KMS-11 (cell line): ENCODE measurements around the gene MYO1G.

Source experiments
- H2AFZ ChIP-seq: fragments of 200-600 bp; sonication (generic); 2 replicates; pipeline ENCODE4 v1.6.1; 2016; ENCODE audit warnings: antibody characterized with exemption, mixed run types, low read depth
- H3K27ac ChIP-seq: fragments of 200-600 bp; sonication (generic); 2 replicates; pipeline ENCODE4 v1.6.1; 2016; ENCODE audit warnings: mild to moderate bottlenecking, mixed run types
- H3K27me3 ChIP-seq: fragments of 200-600 bp; sonication (generic); 2 replicates; pipeline ENCODE4 v1.6.1; 2017; ENCODE audit warnings: mild to moderate bottlenecking, low read depth, mixed run types, moderate library complexity; ENCODE audit not compliant: insufficient read depth
- H3K36me3 ChIP-seq: fragments of 200-600 bp; sonication (generic); 2 replicates; pipeline ENCODE4 v1.6.1; 2017; ENCODE audit warnings: mild to moderate bottlenecking, mixed run types; ENCODE audit not compliant: insufficient read depth
- H3K4me1 ChIP-seq: fragments of 200-600 bp; sonication (generic); 2 replicates; pipeline ENCODE4 v1.6.1; 2016; ENCODE audit warnings: mild to moderate bottlenecking, low read depth, mixed run types; ENCODE audit not compliant: poor library complexity, severe bottlenecking
- H3K4me2 ChIP-seq: fragments of 200-600 bp; sonication (generic); 2 replicates; pipeline ENCODE4 v1.7.0; 2016; ENCODE audit warnings: mild to moderate bottlenecking, mixed run types
- H3K4me3 ChIP-seq: fragments of 200-600 bp; sonication (generic); IDR thresholded peaks from 2 replicates; pipeline ENCODE4 v1.6.1; 2017; ENCODE audit warnings: low read depth, low read length, mixed read lengths; ENCODE audit not compliant: insufficient read depth
- H3K79me2 ChIP-seq: fragments of 200-600 bp; sonication (generic); 2 replicates; pipeline ENCODE4 v1.6.1; 2016; ENCODE audit warnings: low read depth, mixed run types; ENCODE audit not compliant: insufficient read depth
- H3K9ac ChIP-seq: fragments of 200-600 bp; sonication (generic); 2 replicates; pipeline ENCODE4 v1.6.1; 2016; ENCODE audit warnings: mild to moderate bottlenecking, mixed run types
- H4K20me1 ChIP-seq: fragments of 200-600 bp; sonication (generic); 2 replicates; pipeline ENCODE4 v1.6.1; 2016; ENCODE audit warnings: mild to moderate bottlenecking, mixed run types; ENCODE audit not compliant: insufficient read depth
- TF ChIP-seq, protein P1 (sequence below): fragments of 200-600 bp; sonication (generic); conservative IDR thresholded peaks from 2 replicates; pipeline ENCODE4 v1.6.1; 2017; ENCODE audit warnings: low read depth, mild to moderate bottlenecking, antibody characterized with exemption, low read length, moderate library complexity, mixed read lengths

The MYO1G gene

DNA sequence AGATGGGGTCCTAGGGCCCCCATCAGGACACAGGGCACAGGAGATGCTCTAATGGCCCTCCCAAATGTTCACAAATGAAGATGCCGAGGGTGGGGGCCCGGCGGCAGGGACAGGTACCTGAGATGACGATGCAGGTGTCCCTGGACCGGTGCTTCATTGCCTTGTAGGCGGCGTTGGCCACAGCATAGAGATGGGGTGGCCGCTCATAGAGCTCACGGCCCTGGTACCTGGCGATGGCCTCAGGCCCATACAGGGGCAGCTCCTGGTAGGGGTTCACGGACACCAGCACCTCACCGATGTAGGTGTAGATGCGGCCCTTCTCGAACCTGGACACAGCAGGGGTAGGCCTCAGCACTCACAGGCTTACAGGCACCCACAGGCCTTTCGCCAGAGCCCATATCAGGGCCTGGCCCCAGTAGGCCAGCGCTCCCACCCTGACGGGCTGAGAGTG is 2.0 kb downstream of the MYO1G start:
- H3K4me3 ChIP-seq, result no peak overlapping the region
- H4K20me1 ChIP-seq, result no peaks in the 10 kb centered on the region
- no peak overlapping the region for H3K4me2 ChIP-seq
- no peaks in the 10 kb centered on the region for H3K36me3 ChIP-seq
- no peaks in the 10 kb centered on the region for H3K27me3 ChIP-seq
- no peak overlapping the region for H3K9ac ChIP-seq
- H2AFZ ChIP-seq, result no peak overlapping the region
- H3K27ac ChIP-seq, result no peak overlapping the region
- no peaks in the 10 kb centered on the region for H3K79me2 ChIP-seq
- peaks cover 25% of the 10 kb centered on the region for H3K4me1 ChIP-seq
- TF ChIP-seq, protein P1, sequence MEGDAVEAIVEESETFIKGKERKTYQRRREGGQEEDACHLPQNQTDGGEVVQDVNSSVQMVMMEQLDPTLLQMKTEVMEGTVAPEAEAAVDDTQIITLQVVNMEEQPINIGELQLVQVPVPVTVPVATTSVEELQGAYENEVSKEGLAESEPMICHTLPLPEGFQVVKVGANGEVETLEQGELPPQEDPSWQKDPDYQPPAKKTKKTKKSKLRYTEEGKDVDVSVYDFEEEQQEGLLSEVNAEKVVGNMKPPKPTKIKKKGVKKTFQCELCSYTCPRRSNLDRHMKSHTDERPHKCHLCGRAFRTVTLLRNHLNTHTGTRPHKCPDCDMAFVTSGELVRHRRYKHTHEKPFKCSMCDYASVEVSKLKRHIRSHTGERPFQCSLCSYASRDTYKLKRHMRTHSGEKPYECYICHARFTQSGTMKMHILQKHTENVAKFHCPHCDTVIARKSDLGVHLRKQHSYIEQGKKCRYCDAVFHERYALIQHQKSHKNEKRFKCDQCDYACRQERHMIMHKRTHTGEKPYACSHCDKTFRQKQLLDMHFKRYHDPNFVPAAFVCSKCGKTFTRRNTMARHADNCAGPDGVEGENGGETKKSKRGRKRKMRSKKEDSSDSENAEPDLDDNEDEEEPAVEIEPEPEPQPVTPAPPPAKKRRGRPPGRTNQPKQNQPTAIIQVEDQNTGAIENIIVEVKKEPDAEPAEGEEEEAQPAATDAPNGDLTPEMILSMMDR, result no peak

DNA sequence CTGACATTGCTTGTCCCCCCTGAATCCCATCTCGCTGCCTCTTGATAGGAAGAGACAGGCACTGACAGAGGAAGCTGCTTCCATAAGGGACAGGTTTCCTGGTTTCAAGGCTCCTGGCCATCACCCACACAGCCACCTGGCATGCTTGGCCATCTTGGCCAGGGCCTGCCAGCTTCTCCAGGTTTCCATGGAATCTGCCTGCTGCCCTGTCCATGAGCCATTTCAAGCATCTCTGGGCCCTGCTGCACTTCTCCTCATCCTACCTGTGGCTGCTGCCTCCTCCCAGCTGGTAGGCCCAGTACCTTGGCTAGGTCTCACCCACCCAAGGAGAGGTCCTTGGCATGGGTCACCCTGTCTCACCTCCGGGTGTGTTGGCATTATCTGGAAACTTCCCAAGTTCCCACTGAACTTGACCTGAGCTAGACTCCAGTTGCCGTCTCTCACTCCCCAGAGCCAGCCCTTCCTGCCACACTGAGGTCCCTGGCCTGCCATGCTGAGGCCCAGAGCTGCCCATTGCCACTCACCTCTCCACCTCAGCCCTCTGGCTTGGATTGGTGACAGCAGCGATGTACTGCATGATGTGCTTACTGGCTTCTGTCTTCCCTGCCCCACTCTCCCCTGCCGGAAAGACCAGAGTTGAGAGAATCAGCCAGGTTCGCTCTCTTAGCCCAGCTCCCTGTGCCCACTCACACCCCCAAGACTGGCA is 2.6 kb downstream of the MYO1G start:
- no peaks in the 10 kb centered on the region for H3K36me3 ChIP-seq
- H3K4me1 ChIP-seq, result peaks cover 19% of the 10 kb centered on the region
- H3K9ac ChIP-seq, result no peak overlapping the region
- no peak overlapping the region for H2AFZ ChIP-seq
- H4K20me1 ChIP-seq, result no peaks in the 10 kb centered on the region
- no peak overlapping the region for H3K4me2 ChIP-seq
- H3K27me3 ChIP-seq, result no peaks in the 10 kb centered on the region
- TF ChIP-seq, protein P1, result no peak
- no peaks in the 10 kb centered on the region for H3K79me2 ChIP-seq
- no peak overlapping the region for H3K4me3 ChIP-seq
- H3K27ac ChIP-seq, result no peak overlapping the region

DNA sequence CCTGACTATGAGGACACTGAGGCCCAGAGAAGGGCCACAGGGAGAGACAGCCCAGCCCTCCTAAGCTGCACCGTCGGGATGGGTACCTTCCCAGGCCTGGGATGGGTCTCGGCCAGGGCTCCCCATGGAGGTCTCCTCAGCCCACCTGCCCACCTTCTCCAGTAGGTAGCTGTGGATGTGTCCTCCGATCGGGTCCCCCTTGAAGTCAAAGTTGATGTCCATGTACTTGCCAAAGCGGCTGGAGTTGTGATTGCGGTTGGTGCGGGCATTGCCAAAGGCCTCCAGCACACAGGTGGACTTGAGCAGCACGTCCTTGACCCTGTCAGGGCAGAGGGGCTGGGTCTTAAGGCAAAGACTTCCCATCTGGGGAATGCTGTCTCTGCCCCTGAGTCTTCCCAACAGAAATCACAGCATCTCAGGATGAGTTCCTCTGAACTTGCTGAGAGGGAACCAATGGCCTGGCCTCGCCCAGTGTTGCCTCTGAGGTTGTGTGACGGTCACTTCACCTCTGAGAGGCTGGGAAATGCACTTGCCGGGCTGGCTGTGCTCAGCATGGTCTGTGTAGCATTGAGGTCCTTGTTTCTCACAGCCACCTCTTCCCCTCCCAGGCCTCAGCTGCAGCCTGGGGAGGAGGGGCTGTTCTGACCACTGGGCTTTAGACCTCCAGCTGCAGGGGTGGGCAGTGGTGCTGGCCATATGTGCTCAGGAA is 3.3 kb downstream of the MYO1G start:
- Histone ChIP-seq H3K79me2 (no peaks in the 10 kb centered on the region), H4K20me1 (no peaks in the 10 kb centered on the region), H3K4me1 (peaks cover 12% of the 10 kb centered on the region), H3K4me3 (no peak overlapping the region), H2AFZ (no peak overlapping the region), H3K27me3 (no peaks in the 10 kb centered on the region), H3K27ac (no peak overlapping the region), H3K9ac (no peak overlapping the region), H3K36me3 (no peaks in the 10 kb centered on the region), H3K4me2 (no peak overlapping the region)
- TF ChIP-seq, protein P1, result no peak

DNA sequence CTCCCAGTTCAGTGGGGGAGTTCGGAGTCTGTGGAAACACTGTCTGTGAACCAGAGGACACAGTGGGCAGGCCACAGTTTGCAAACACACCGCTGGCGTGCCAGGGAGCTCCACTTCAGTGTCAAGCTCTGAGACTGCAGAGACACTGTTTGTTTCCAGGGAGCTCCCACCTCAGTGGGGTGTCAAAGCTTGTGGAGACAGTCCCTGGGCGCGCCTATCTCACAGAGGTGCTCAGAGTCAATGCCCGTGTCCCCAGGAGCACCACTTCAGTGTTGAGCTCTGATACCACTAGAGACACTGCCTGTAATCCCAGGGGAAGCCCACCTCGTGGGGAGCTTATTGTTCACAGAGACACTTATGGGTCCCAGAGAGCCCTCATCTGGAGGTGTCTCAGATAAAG is 4.3 kb downstream of the MYO1G start:
- Histone ChIP-seq H3K4me2 (no peak overlapping the region), H4K20me1 (no peaks in the 10 kb centered on the region)

More for the DNA sequence above, 4.3 kb downstream of the MYO1G start:
- no peaks in the 10 kb centered on the region for H3K36me3 ChIP-seq
- TF ChIP-seq, protein P1, result no peak
- H2AFZ ChIP-seq, result no peak overlapping the region
- H3K79me2 ChIP-seq, result no peaks in the 10 kb centered on the region
- no peak overlapping the region for H3K9ac ChIP-seq
- no peak overlapping the region for H3K4me3 ChIP-seq
- no peak overlapping the region for H3K27ac ChIP-seq
- H3K4me1 ChIP-seq, result peaks cover 13% of the 10 kb centered on the region
- H3K27me3 ChIP-seq, result no peaks in the 10 kb centered on the region
